Superior temporal gyrus (tissue), 1 donor: ENCODE data around the gene CNTNAP2.

Source experiments
- DNase-seq: peaks from one replicate; pipeline ENCODE4 v3.0.0-alpha.2; 2016; ENCODE audit errors: extremely low spot score

Gene CNTNAP2

GRCh38 chr7:146764458-146764857 lies 647.9 kb downstream of the CNTNAP2 start:
- no peak for DNase-seq

GRCh38 chr7:146768957-146769356 lies 652.4 kb downstream of the CNTNAP2 start:
- DNase-seq = no peak

GRCh38 chr7:146772601-146773000 lies 656.0 kb downstream of the CNTNAP2 start:
- DNase-seq = no peak

- DNase-seq = no peak
Measured at GRCh38 chr7:146773506-146773905, 656.9 kb downstream of the CNTNAP2 start.

- no peak for DNase-seq
Measured at GRCh38 chr7:146781352-146782116, 664.9 kb downstream of the CNTNAP2 start.

GRCh38 chr7:146787266-146787665 lies 670.7 kb downstream of the CNTNAP2 start:
- DNase-seq = no peak

- no peak for DNase-seq
Measured at GRCh38 chr7:146788008-146788407, 671.4 kb downstream of the CNTNAP2 start.

- DNase-seq = peak; percentile 69
Measured at GRCh38 chr7:146791344-146792285, 675.0 kb downstream of the CNTNAP2 start.

- DNase-seq = no peak
Measured at GRCh38 chr7:146804620-146805019, 688.0 kb downstream of the CNTNAP2 start.

GRCh38 chr7:146805082-146805481 lies 688.5 kb downstream of the CNTNAP2 start:
- DNase-seq = no peak

- no peak for DNase-seq
Measured at GRCh38 chr7:146826329-146826728, 709.7 kb downstream of the CNTNAP2 start.

- DNase-seq = no peak
Measured at GRCh38 chr7:146830686-146831085, 714.1 kb downstream of the CNTNAP2 start.

GRCh38 chr7:146831875-146832274 lies 715.3 kb downstream of the CNTNAP2 start:
- no peak for DNase-seq

- DNase-seq = no peak
Measured at GRCh38 chr7:146844405-146844804, 727.8 kb downstream of the CNTNAP2 start.

- no peak for DNase-seq
Measured at GRCh38 chr7:146858690-146859089, 742.1 kb downstream of the CNTNAP2 start.

- no peak for DNase-seq
Measured at GRCh38 chr7:146861701-146862100, 745.1 kb downstream of the CNTNAP2 start.

- no peak for DNase-seq
Measured at GRCh38 chr7:146862415-146862814, 745.8 kb downstream of the CNTNAP2 start.

- no peak for DNase-seq
Measured at GRCh38 chr7:146864644-146865043, 748.0 kb downstream of the CNTNAP2 start.

GRCh38 chr7:146865696-146866095 lies 749.1 kb downstream of the CNTNAP2 start:
- DNase-seq = peak; percentile 32

- DNase-seq = no peak
Measured at GRCh38 chr7:146874722-146875121, 758.1 kb downstream of the CNTNAP2 start.

- DNase-seq = no peak
Measured at GRCh38 chr7:146875237-146875785, 758.7 kb downstream of the CNTNAP2 start.

- no peak for DNase-seq
Measured at GRCh38 chr7:146875981-146876380, 759.4 kb downstream of the CNTNAP2 start.
